GM12891 (cell line): ENCODE data around the gene WDHD1.

Experiments
- PAX5 ChIP-seq: IDR thresholded peaks from 2 replicates; pipeline ENCODE4 v1.6.1; 2011; ENCODE audit warnings: low read length, moderate library complexity, mild to moderate bottlenecking; ENCODE audit not compliant: insufficient read depth, severe bottlenecking
- POLR2A ChIP-seq: IDR thresholded peaks from 2 replicates; pipeline ENCODE4 v1.6.1; 2011; ENCODE audit warnings: low read depth, low read length, control low read depth
- POLR2AphosphoS5 ChIP-seq: IDR thresholded peaks from 2 replicates; pipeline ENCODE4 v1.6.1; 2011; ENCODE audit warnings: low read depth, low read length, control low read depth
- TAF1 ChIP-seq: IDR thresholded peaks from 2 replicates; pipeline ENCODE4 v1.6.1; 2011; ENCODE audit warnings: low read depth, low read length, control low read depth

- TF ChIP-seq POLR2A: no peak
- no peak for TF ChIP-seq TAF1
- no peak for TF ChIP-seq POLR2AphosphoS5
- no peak for TF ChIP-seq PAX5
Measured at GRCh38 chr14:55000381-55000780, 26.5 kb downstream of the WDHD1 start.
